MM.1S (cell line): ENCODE data around the gene PIGS.

Source experiments
- DNase-seq: peaks from one replicate; pipeline ENCODE4 v3.0.0-alpha.2; 2015
- H2AFZ ChIP-seq: fragments of 300-600 bp; sonication (generic); 2 replicates; pipeline ENCODE4 v1.6.0; 2016; ENCODE audit warnings: antibody characterized with exemption, low read length
- H3F3A ChIP-seq: fragments of 300-600 bp; sonication (generic); 2 replicates; pipeline ENCODE4 v1.6.1; 2016; ENCODE audit warnings: mild to moderate bottlenecking, antibody characterized with exemption, low read length, moderate library complexity, mixed read lengths; ENCODE audit not compliant: insufficient read depth
- H3K27ac ChIP-seq: fragments of 300-600 bp; sonication (generic); 2 replicates; pipeline ENCODE4 v1.5.1; 2016; ENCODE audit warnings: mild to moderate bottlenecking, low read length
- H3K27me3 ChIP-seq: fragments of 300-600 bp; sonication (generic); replicated peaks from 2 replicates; pipeline ENCODE4 v1.6.0; 2016; ENCODE audit warnings: low read length; ENCODE audit not compliant: insufficient read depth
- H3K36me3 ChIP-seq: fragments of 300-600 bp; sonication (generic); replicated peaks from 2 replicates; pipeline ENCODE4 v1.6.1; 2016; ENCODE audit warnings: mild to moderate bottlenecking, low read length, mixed read lengths; ENCODE audit not compliant: insufficient read depth
- H3K4me1 ChIP-seq: fragments of 300-600 bp; sonication (generic); 2 replicates; pipeline ENCODE4 v1.6.1; 2016; ENCODE audit warnings: low read length, mixed read lengths
- H3K4me2 ChIP-seq: fragments of 300-600 bp; sonication (generic); 2 replicates; pipeline ENCODE4 v1.6.0; 2016; ENCODE audit warnings: low read depth, low read length
- H3K4me3 ChIP-seq: fragments of 300-600 bp; sonication (generic); 2 replicates; pipeline ENCODE4 v1.5.1; 2016; ENCODE audit warnings: low read length, mixed read lengths
- H3K79me2 ChIP-seq: fragments of 300-600 bp; sonication (generic); 2 replicates; pipeline ENCODE4 v1.6.1; 2016; ENCODE audit warnings: mixed run types, low read length, mixed read lengths
- H3K9ac ChIP-seq: fragments of 300-600 bp; sonication (generic); 2 replicates; pipeline ENCODE4 v1.6.1; 2016; ENCODE audit warnings: low read length, mixed read lengths
- H3K9me2 ChIP-seq: fragments of 300-600 bp; sonication (generic); replicated peaks from 2 replicates; pipeline ENCODE4 v1.6.1; 2016; ENCODE audit warnings: mild to moderate bottlenecking, low read length, mixed read lengths; ENCODE audit not compliant: insufficient read depth
- H3K9me3 ChIP-seq: fragments of 300-600 bp; sonication (generic); replicated peaks from 2 replicates; pipeline ENCODE4 v1.6.1; 2016; ENCODE audit warnings: mild to moderate bottlenecking, low read length, mixed read lengths; ENCODE audit not compliant: insufficient read depth
- H4K20me1 ChIP-seq: fragments of 300-600 bp; sonication (generic); 2 replicates; pipeline ENCODE4 v1.6.1; 2016; ENCODE audit warnings: mild to moderate bottlenecking, low read length, moderate library complexity, mixed read lengths; ENCODE audit not compliant: insufficient read depth
- CTCF ChIP-seq: fragments of 300-600 bp; sonication (generic); IDR thresholded peaks from 2 replicates; pipeline ENCODE4 v1.5.1; 2016; ENCODE audit warnings: antibody characterized with exemption, low read length, mixed read lengths
- EZH2 ChIP-seq: fragments of 300-600 bp; sonication (generic); optimal IDR thresholded peaks from 2 replicates; pipeline ENCODE3; 2017; ENCODE audit warnings: low read depth, mild to moderate bottlenecking, antibody characterized with exemption, low read length, mixed read lengths
- EZH2phosphoT487 ChIP-seq: fragments of 300-600 bp; sonication (generic); IDR thresholded peaks from 2 replicates; pipeline ENCODE4 v1.6.1; 2018; ENCODE audit warnings: antibody characterized with exemption, low read length

The PIGS gene

GRCh38 chr17:28513476-28513875, 57.8 kb downstream of the PIGS start:
- H3K4me1 ChIP-seq: 0 out of 2 replicates have a peak, but pooled peaks cover 3% of the 10 kb centered on the region
- DNase-seq: no peak
- no peaks in the 10 kb centered on the region for H3K9me3 ChIP-seq
- no peak overlapping the region for H2AFZ ChIP-seq
- peaks cover 78% of the 10 kb centered on the region for H3K27me3 ChIP-seq
- TF ChIP-seq EZH2phosphoT487 (no peak), EZH2 (no peak), CTCF (no peak)
- H3K79me2 ChIP-seq: no peaks in the 10 kb centered on the region
- H3K4me2 ChIP-seq: no peak overlapping the region
- no peak overlapping the region for H3K4me3 ChIP-seq
- no peaks in the 10 kb centered on the region for H3K9me2 ChIP-seq
- no peak overlapping the region for H3K27ac ChIP-seq
- H3K36me3 ChIP-seq: no peaks in the 10 kb centered on the region
- H3K9ac ChIP-seq: no peak overlapping the region
- H3F3A ChIP-seq: no peaks in the 10 kb centered on the region
- no peaks in the 10 kb centered on the region for H4K20me1 ChIP-seq

GRCh38 chr17:28511858-28512461, 59.4 kb downstream of the PIGS start:
- Histone ChIP-seq H3K27ac (no peak overlapping the region), H3K27me3 (peaks cover 93% of the 10 kb centered on the region), H3K4me1 (no peaks in the 10 kb centered on the region), H3K9me2 (no peaks in the 10 kb centered on the region), H4K20me1 (no peaks in the 10 kb centered on the region), H3F3A (no peaks in the 10 kb centered on the region), H3K36me3 (no peaks in the 10 kb centered on the region), H3K4me2 (no peak overlapping the region), H3K9me3 (no peaks in the 10 kb centered on the region), H3K79me2 (no peaks in the 10 kb centered on the region), H2AFZ (no peak overlapping the region), H3K9ac (no peak overlapping the region), H3K4me3 (no peak overlapping the region)
- DNase-seq: no peak
- TF ChIP-seq EZH2phosphoT487 (no peak), EZH2 (no peak), CTCF (no peak)

DNA sequence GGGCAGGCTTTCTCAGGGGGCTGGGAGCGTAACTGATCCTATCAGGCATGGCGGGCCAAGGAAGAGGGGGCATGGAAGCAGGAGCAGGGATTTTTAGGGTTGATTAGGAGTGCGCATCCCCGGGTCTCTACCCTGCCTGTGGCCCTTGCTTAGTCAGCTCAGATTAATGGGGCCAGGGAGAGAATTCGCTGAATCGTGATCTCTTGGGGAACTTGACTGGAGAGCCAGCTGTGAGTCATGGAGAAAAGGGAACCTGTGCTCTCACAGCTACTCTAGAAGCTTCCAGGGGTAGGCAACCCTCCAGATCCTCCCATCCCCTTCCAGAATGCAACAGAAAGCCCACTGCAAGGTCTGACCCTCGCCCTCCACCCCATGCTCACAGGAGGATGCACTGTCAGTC, 61.5 kb downstream of the PIGS start:
- Histone ChIP-seq H3K9me3 (no peaks in the 10 kb centered on the region), H4K20me1 (no peaks in the 10 kb centered on the region), H3K4me3 (no peak overlapping the region), H3K36me3 (no peaks in the 10 kb centered on the region), H3K4me1 (no peaks in the 10 kb centered on the region), H3K27me3 (peaks cover 98% of the 10 kb centered on the region), H3K9me2 (no peaks in the 10 kb centered on the region), H3K9ac (no peak overlapping the region), H3K4me2 (no peak overlapping the region), H2AFZ (no peak overlapping the region), H3F3A (no peaks in the 10 kb centered on the region), H3K27ac (no peak overlapping the region), H3K79me2 (no peaks in the 10 kb centered on the region)
- no peak for DNase-seq
- TF ChIP-seq CTCF (no peak), EZH2 (no peak), EZH2phosphoT487 (no peak)
